IPS DF 6.9 (cell line): ENCODE measurements around the gene LGR4.
"Not testable (repeated sequence)": the region's sequence is repeated elsewhere in the genome, so short reads cannot be mapped to it uniquely, and the experiment has no call there.

Experiments used
- DNase-seq: peaks from one replicate; pipeline ENCODE4 v3.0.0-alpha.2; 2013; ENCODE audit warnings: low read depth, low spot score
- H3K27ac ChIP-seq: one replicate; pipeline ENCODE4 v1.5.1; 2013; ENCODE audit warnings: low read length, control low read depth
- H3K27me3 ChIP-seq: 2 replicates; pipeline ENCODE4 v1.6.1; 2013; ENCODE audit warnings: mild to moderate bottlenecking, low read length; ENCODE audit not compliant: control insufficient read depth, insufficient read depth
- H3K36me3 ChIP-seq: 2 replicates; pipeline ENCODE4 v1.6.1; 2013; ENCODE audit warnings: low read length; ENCODE audit not compliant: control insufficient read depth, insufficient read depth
- H3K4me1 ChIP-seq: 2 replicates; pipeline ENCODE4 v1.6.1; 2013; ENCODE audit warnings: low read length; ENCODE audit not compliant: control insufficient read depth, insufficient read depth
- H3K4me3 ChIP-seq: 2 replicates; pipeline ENCODE4 v1.5.1; 2013; ENCODE audit warnings: mild to moderate bottlenecking, low read length
- H3K9me3 ChIP-seq: 2 replicates; pipeline ENCODE4 v1.6.1; 2013; ENCODE audit warnings: low read length, inconsistent platforms; ENCODE audit not compliant: control insufficient read depth, insufficient read depth
- whole genome bisulfite sequencing: extraction: QIAGEN DNeasy Blood & Tissue Kit; methylation state at CpG from one replicate; pipeline ENCODE4 v1.1.7; 2013; ENCODE audit warnings: mixed read lengths, missing lambda C conversion rate; ENCODE audit not compliant: insufficient read length, insufficient coverage; 5-methylcytosine and 5-hydroxymethylcytosine counted together

The LGR4 gene

GRCh38 chr11:27352781-27353180 lies 119.8 kb downstream of the LGR4 start:
- Histone ChIP-seq H3K9me3 (no peaks in the 10 kb centered on the region), H3K4me3 (no peak overlapping the region), H3K27me3 (no peaks in the 10 kb centered on the region), H3K4me1 (peaks cover 2% of the 10 kb centered on the region; the same call in 1 of the 2 replicates), H3K27ac (no peak overlapping the region), H3K36me3 (no peaks in the 10 kb centered on the region)
- no CpG with 5 or more reads among the region's 2 CpGs for WGBS
- DNase-seq, result no peak

GRCh38 chr11:27350511-27350910 lies 122.1 kb downstream of the LGR4 start:
- Histone ChIP-seq H3K36me3 (no peaks in the 10 kb centered on the region), H3K27me3 (no peaks in the 10 kb centered on the region), H3K27ac (no peak overlapping the region), H3K4me1 (peaks cover 2% of the 10 kb centered on the region; the same call in 1 of the 2 replicates), H3K4me3 (no peak overlapping the region), H3K9me3 (no peaks in the 10 kb centered on the region)
- no peak for DNase-seq

GRCh38 chr11:27349919-27350318 lies 122.7 kb downstream of the LGR4 start:
- H3K27me3 ChIP-seq, result no peaks in the 10 kb centered on the region
- WGBS, result no CpG with 5 or more reads among the region's 2 CpGs
- no peak overlapping the region for H3K4me3 ChIP-seq
- DNase-seq, result no peak
- H3K27ac ChIP-seq, result no peak overlapping the region
- H3K9me3 ChIP-seq, result no peaks in the 10 kb centered on the region
- H3K4me1 ChIP-seq, result peaks cover 2% of the 10 kb centered on the region; the same call in 1 of the 2 replicates
- no peaks in the 10 kb centered on the region for H3K36me3 ChIP-seq

- H3K9me3 ChIP-seq, result no peaks in the 10 kb centered on the region
- H3K27ac ChIP-seq, result no peak overlapping the region
- no peak overlapping the region for H3K4me3 ChIP-seq
- WGBS, result no CpG with 5 or more reads among the region's 3 CpGs
- no peaks in the 10 kb centered on the region for H3K27me3 ChIP-seq
- DNase-seq, result no peak
- no peaks in the 10 kb centered on the region for H3K36me3 ChIP-seq
- no peaks in the 10 kb centered on the region for H3K4me1 ChIP-seq
Observed at GRCh38 chr11:27348340-27348873, 124.2 kb downstream of the LGR4 start.

- DNase-seq, result no peak
- Histone ChIP-seq H3K4me3 (no peak overlapping the region), H3K4me1 (no peaks in the 10 kb centered on the region), H3K36me3 (no peaks in the 10 kb centered on the region), H3K27ac (no peak overlapping the region), H3K9me3 (no peaks in the 10 kb centered on the region), H3K27me3 (no peaks in the 10 kb centered on the region)
- WGBS, result no CpG with 5 or more reads among the region's 5 CpGs
Observed at GRCh38 chr11:27347359-27348339, 124.9 kb downstream of the LGR4 start.

GRCh38 chr11:27339941-27340340 lies 132.6 kb downstream of the LGR4 start:
- no peak for DNase-seq
- no CpG with 5 or more reads among the region's 3 CpGs for WGBS
- Histone ChIP-seq H3K4me3 (no peak overlapping the region), H3K36me3 (no peaks in the 10 kb centered on the region), H3K4me1 (no peaks in the 10 kb centered on the region), H3K9me3 (no peaks in the 10 kb centered on the region), H3K27ac (no peak overlapping the region), H3K27me3 (no peaks in the 10 kb centered on the region)

- H3K4me3 ChIP-seq, H3K36me3 ChIP-seq, H3K27ac ChIP-seq, DNase-seq, H3K9me3 ChIP-seq, H3K4me1 ChIP-seq, H3K27me3 ChIP-seq: not testable (repeated sequence)
- WGBS, result no CpG with 5 or more reads among the region's 4 CpGs
Observed at GRCh38 chr11:27334764-27335163, 137.8 kb downstream of the LGR4 start.

- no peak for DNase-seq
- Histone ChIP-seq H3K4me1 (no peaks in the 10 kb centered on the region), H3K27ac (no peak overlapping the region), H3K27me3 (no peaks in the 10 kb centered on the region), H3K36me3 (no peaks in the 10 kb centered on the region), H3K9me3 (no peaks in the 10 kb centered on the region), H3K4me3 (no peak overlapping the region)
- no CpG with 5 or more reads among the region's 2 CpGs for WGBS
Observed at GRCh38 chr11:27331981-27332380, 140.6 kb downstream of the LGR4 start.

- Histone ChIP-seq H3K9me3 (no peaks in the 10 kb centered on the region), H3K27ac (no peak overlapping the region), H3K36me3 (no peaks in the 10 kb centered on the region), H3K4me3 (no peak overlapping the region), H3K4me1 (no peaks in the 10 kb centered on the region), H3K27me3 (no peaks in the 10 kb centered on the region)
- WGBS, result no CpG with 5 or more reads among the region's 1 CpG
- no peak for DNase-seq
Observed at GRCh38 chr11:27330633-27331270, 141.8 kb downstream of the LGR4 start.

- WGBS, result no CpG with 5 or more reads among the region's 4 CpGs
- Histone ChIP-seq H3K4me3 (no peak overlapping the region), H3K36me3 (no peaks in the 10 kb centered on the region), H3K9me3 (no peaks in the 10 kb centered on the region), H3K27ac (no peak overlapping the region), H3K4me1 (no peaks in the 10 kb centered on the region), H3K27me3 (no peaks in the 10 kb centered on the region)
- DNase-seq, result no peak
Observed at GRCh38 chr11:27329867-27330632, 142.5 kb downstream of the LGR4 start.
